Astrocyte (in vitro differentiated cells and primary cell): ENCODE data around the gene EIF4EBP3. TPM values are rescaled to one million over a fixed set of nuclear protein-coding genes. Genes with fewer than 3 reads are reported as not detected.

Source experiments
- DNase-seq: peaks from one replicate; pipeline ENCODE4 v3.0.0-alpha.2; 2010; ENCODE audit warnings: low read depth
- FAIRE-seq: peaks from 2 replicates; lab custom pipeline; 2011; peaks lifted over from hg19 to GRCh38; lab: Jason Lieb, UNC
- H2AFZ ChIP-seq: 2 replicates; pipeline ENCODE4 v1.6.0; 2012; ENCODE audit warnings: low read depth, low read length, inconsistent platforms
- H3K27ac ChIP-seq: 2 replicates; pipeline ENCODE4 v1.5.1; 2011; ENCODE audit warnings: low read depth, low read length, inconsistent platforms
- H3K27me3 ChIP-seq: 2 replicates; pipeline ENCODE4 v1.6.0; 2011; ENCODE audit warnings: low read length, inconsistent platforms; ENCODE audit not compliant: insufficient read depth
- H3K36me3 ChIP-seq: 2 replicates; pipeline ENCODE4 v1.5.1; 2011; ENCODE audit warnings: low read length, inconsistent platforms; ENCODE audit not compliant: insufficient read depth
- H3K4me1 ChIP-seq: 2 replicates; pipeline ENCODE4 v1.5.1; 2011; ENCODE audit warnings: low read length, inconsistent platforms; ENCODE audit not compliant: insufficient read depth
- H3K4me2 ChIP-seq: 2 replicates; pipeline ENCODE4 v1.6.0; 2012; ENCODE audit warnings: low read length, inconsistent platforms
- H3K4me3 ChIP-seq: 2 replicates; pipeline ENCODE4 v1.5.1; 2011; ENCODE audit warnings: low read depth, mild to moderate bottlenecking, low read length, inconsistent platforms; ENCODE audit not compliant: insufficient read depth
- H3K79me2 ChIP-seq: 2 replicates; pipeline ENCODE4 v1.6.0; 2012; ENCODE audit warnings: mild to moderate bottlenecking, low read length, inconsistent platforms; ENCODE audit not compliant: insufficient read depth
- H3K9ac ChIP-seq: 2 replicates; pipeline ENCODE4 v1.6.0; 2012; ENCODE audit warnings: mild to moderate bottlenecking, low read length, inconsistent platforms
- H3K9me3 ChIP-seq: 2 replicates; pipeline ENCODE4 v1.5.1; 2012; ENCODE audit warnings: low read depth, mild to moderate bottlenecking, low read length, inconsistent platforms; ENCODE audit not compliant: insufficient read depth
- H4K20me1 ChIP-seq: 2 replicates; pipeline ENCODE4 v1.6.0; 2012; ENCODE audit warnings: low read length, inconsistent platforms; ENCODE audit not compliant: insufficient read depth
- H3K27ac Mint-ChIP-seq: one replicate; pipeline ENCODE4 v1.8.0; 2021; ENCODE audit warnings: mild to moderate bottlenecking, mixed read lengths; ENCODE audit not compliant: unreplicated experiment
- H3K27me3 Mint-ChIP-seq: one replicate; pipeline ENCODE4 v1.8.0; 2021; ENCODE audit warnings: low read depth, mixed read lengths; ENCODE audit not compliant: unreplicated experiment
- H3K36me3 Mint-ChIP-seq: one replicate; pipeline ENCODE4 v1.8.0; 2021; ENCODE audit warnings: low read depth, mixed read lengths; ENCODE audit not compliant: unreplicated experiment
- H3K4me1 Mint-ChIP-seq: one replicate; pipeline ENCODE4 v1.8.0; 2021; ENCODE audit warnings: low read depth, mixed read lengths; ENCODE audit not compliant: unreplicated experiment
- H3K4me3 Mint-ChIP-seq: one replicate; pipeline ENCODE4 v1.8.0; 2021; ENCODE audit warnings: mild to moderate bottlenecking, moderate library complexity, mixed read lengths; ENCODE audit not compliant: unreplicated experiment
- H3K9me3 Mint-ChIP-seq: one replicate; pipeline ENCODE4 v1.8.0; 2021; ENCODE audit warnings: mild to moderate bottlenecking, mixed read lengths; ENCODE audit not compliant: unreplicated experiment
- EZH2 ChIP-seq: IDR thresholded peaks from 2 replicates; pipeline ENCODE4 v1.6.1; 2012; ENCODE audit warnings: mild to moderate bottlenecking, low read length, inconsistent platforms; ENCODE audit not compliant: insufficient read depth
- total RNA-seq: library from RNA; stranded (reverse); gene quantifications from 2 replicates; pipeline ENCODE4 v1.2.1, GENCODE V29; 2021
- TF ChIP-seq, protein P1 (sequence below): IDR thresholded peaks from 2 replicates; pipeline ENCODE4 v1.5.1; 2011; ENCODE audit warnings: low read depth, mild to moderate bottlenecking, inconsistent platforms, low read length, moderate library complexity; ENCODE audit not compliant: insufficient read depth

Gene EIF4EBP3
- total RNA-seq, 1 donor from 2014 or later: 3.6 TPM

DNA sequence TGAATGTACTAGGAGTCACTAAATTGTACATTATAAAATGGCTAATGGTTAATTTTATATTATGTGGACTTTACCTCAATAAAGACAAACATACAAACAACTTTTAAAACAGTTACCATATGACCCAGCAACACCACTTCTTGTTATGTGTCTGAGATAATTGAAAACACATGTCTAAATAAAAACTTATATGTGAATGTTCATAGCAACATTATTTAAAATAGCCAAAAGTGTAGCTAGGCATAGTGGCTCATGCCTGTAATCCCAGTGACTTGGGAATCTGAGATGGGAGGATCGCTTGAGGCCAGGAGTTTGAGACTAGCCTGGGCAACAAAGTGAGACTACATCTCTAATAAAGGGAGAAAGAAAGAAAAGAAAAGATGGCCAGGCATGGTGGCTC, 40.0 kb downstream of the EIF4EBP3 start:
- H3K9me3 ChIP-seq: no peaks in the 10 kb centered on the region
- no peak overlapping the region for H2AFZ ChIP-seq
- FAIRE-seq: no peak
- Mint-ChIP-seq H3K4me1 (peaks cover 23% of the 10 kb centered on the region), H3K9me3 (peaks cover 3% of the 10 kb centered on the region), H3K4me3 (no peak overlapping the region), H3K27me3 (peaks cover 5% of the 10 kb centered on the region), H3K27ac (no peak overlapping the region), H3K36me3 (no peaks in the 10 kb centered on the region)
- no peak overlapping the region for H3K9ac ChIP-seq
- H3K27me3 ChIP-seq: peaks cover 5% of the 10 kb centered on the region
- TF ChIP-seq, protein P1, sequence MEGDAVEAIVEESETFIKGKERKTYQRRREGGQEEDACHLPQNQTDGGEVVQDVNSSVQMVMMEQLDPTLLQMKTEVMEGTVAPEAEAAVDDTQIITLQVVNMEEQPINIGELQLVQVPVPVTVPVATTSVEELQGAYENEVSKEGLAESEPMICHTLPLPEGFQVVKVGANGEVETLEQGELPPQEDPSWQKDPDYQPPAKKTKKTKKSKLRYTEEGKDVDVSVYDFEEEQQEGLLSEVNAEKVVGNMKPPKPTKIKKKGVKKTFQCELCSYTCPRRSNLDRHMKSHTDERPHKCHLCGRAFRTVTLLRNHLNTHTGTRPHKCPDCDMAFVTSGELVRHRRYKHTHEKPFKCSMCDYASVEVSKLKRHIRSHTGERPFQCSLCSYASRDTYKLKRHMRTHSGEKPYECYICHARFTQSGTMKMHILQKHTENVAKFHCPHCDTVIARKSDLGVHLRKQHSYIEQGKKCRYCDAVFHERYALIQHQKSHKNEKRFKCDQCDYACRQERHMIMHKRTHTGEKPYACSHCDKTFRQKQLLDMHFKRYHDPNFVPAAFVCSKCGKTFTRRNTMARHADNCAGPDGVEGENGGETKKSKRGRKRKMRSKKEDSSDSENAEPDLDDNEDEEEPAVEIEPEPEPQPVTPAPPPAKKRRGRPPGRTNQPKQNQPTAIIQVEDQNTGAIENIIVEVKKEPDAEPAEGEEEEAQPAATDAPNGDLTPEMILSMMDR: no peak
- no peak for TF ChIP-seq EZH2
- no peaks in the 10 kb centered on the region for H4K20me1 ChIP-seq
- H3K4me2 ChIP-seq: no peak overlapping the region
- no peak overlapping the region for H3K4me3 ChIP-seq
- no peak for DNase-seq
- H3K27ac ChIP-seq: no peak overlapping the region
- H3K79me2 ChIP-seq: no peaks in the 10 kb centered on the region
- H3K4me1 ChIP-seq: peaks cover 7% of the 10 kb centered on the region
- H3K36me3 ChIP-seq: no peaks in the 10 kb centered on the region

DNA sequence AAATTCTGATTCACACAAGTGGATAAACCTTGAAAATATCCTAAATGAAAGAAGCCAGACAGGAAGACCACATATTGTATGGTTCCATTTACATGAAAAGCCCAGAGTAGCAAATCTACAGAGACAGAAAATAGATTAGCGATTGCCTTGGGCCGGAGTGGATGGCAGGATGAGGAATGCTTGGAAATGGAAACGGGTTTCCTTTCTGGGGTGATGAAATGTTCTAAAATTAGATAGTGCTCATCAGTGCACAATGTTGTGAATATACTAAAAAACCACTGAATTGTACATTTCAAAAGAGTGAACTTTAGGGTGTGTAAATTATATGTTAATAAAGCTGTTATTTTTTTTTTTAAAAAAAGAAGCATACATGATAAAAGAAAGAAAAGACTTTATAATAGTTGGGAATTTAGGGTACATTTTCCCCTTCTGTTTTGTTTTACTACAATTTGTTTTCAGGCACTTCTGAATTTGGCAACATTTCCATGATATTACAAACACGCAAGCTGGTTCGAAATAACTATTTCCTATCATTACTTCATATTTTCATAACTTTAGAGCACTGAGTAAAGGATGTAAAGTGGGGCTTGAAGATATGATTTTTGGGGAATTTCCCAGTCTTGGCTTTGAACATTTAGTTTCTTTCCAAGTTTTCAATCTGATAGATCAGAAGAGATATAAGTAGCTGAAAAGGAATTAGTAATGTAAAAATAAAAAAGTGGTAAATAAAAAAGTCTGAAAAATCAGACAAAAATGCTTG, 41.0 kb downstream of the EIF4EBP3 start:
- no peak overlapping the region for H3K27ac Mint-ChIP-seq
- DNase-seq: no peak
- no peak for FAIRE-seq

More for the DNA sequence above, 41.0 kb downstream of the EIF4EBP3 start:
- Histone ChIP-seq H3K9ac (no peak overlapping the region), H3K27ac (no peak overlapping the region), H3K79me2 (no peaks in the 10 kb centered on the region), H4K20me1 (no peaks in the 10 kb centered on the region), H3K9me3 (no peaks in the 10 kb centered on the region), H3K36me3 (no peaks in the 10 kb centered on the region), H3K27me3 (peaks cover 5% of the 10 kb centered on the region), H2AFZ (no peak overlapping the region), H3K4me3 (no peak overlapping the region), H3K4me2 (no peak overlapping the region), H3K4me1 (peaks cover 7% of the 10 kb centered on the region)
- Mint-ChIP-seq H3K36me3 (no peaks in the 10 kb centered on the region), H3K9me3 (peaks cover 3% of the 10 kb centered on the region), H3K4me1 (peaks cover 23% of the 10 kb centered on the region), H3K27me3 (peaks cover 3% of the 10 kb centered on the region), H3K4me3 (no peak overlapping the region)
- TF ChIP-seq, protein P1: no peak
- no peak for TF ChIP-seq EZH2
